Measurements from ENCODE around the gene PCDHGA9. TPM values are rescaled to one million over a fixed set of nuclear protein-coding genes. Genes with fewer than 3 reads are reported as not detected.
"Not testable (repeated sequence)": the region's sequence is repeated elsewhere in the genome, so short reads cannot be mapped to it uniquely, and the experiment has no call there.

The PCDHGA9 gene
- total RNA-seq, 1 experiment from 2014 or later: 0.89 TPM

GRCh38 chr5:141431286-141431685 lies 28.7 kb downstream of the PCDHGA9 start:
- Mint-ChIP-seq H3K4me3 (ENCODE audit: unreplicated experiment) (no peak overlapping the region), H3K4me1 (ENCODE audit: insufficient read depth, unreplicated experiment) (no peaks in the 10 kb centered on the region), H3K27me3 (ENCODE audit: insufficient read depth, unreplicated experiment) (no peaks in the 10 kb centered on the region), H3K36me3 (ENCODE audit: insufficient read depth, unreplicated experiment) (no peaks in the 10 kb centered on the region), H3K27ac (ENCODE audit: low read depth, unreplicated experiment) (no peak overlapping the region), H3K9me3 (ENCODE audit: unreplicated experiment) (peaks cover 52% of the 10 kb centered on the region)
- TF ChIP-seq CTCF (IDR thresholded peaks at IDR 0.05; ENCODE audit: unreplicated experiment): no peak
- ChIA-PET CTCF (interaction anchor here (0.5 to 1.4 kb wide), 5 partner anchors 8 to 208 kb away, joined by 3 to 4 read pairs (median 3); no protein-coding TSS in a partner anchor), POLR2A (no interaction called here)
- DNase-seq (ENCODE audit: unreplicated experiment): no peak
- no TSS peak for BruUV-seq (replicated peaks)
- intact Hi-C loops (cut with micrococcal nuclease): no loop called here

DNA sequence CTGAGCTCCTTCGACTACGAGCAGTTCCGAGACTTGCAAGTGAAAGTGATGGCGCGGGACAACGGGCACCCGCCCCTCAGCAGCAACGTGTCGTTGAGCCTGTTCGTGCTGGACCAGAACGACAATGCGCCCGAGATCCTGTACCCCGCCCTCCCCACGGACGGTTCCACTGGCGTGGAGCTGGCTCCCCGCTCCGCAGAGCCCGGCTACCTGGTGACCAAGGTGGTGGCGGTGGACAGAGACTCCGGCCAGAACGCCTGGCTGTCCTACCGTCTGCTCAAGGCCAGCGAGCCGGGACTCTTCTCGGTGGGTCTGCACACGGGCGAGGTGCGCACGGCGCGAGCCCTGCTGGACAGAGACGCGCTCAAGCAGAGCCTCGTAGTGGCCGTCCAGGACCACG lies 29.7 kb downstream of the PCDHGA9 start:
- H3K27ac Mint-ChIP-seq (ENCODE audit: low read depth, unreplicated experiment); H3K4me1 Mint-ChIP-seq (ENCODE audit: insufficient read depth, unreplicated experiment); H3K27me3 Mint-ChIP-seq (ENCODE audit: insufficient read depth, unreplicated experiment); H3K36me3 Mint-ChIP-seq (ENCODE audit: insufficient read depth, unreplicated experiment); intact Hi-C loops (cut with micrococcal nuclease); BruUV-seq (replicated peaks); H3K4me3 Mint-ChIP-seq (ENCODE audit: unreplicated experiment); DNase-seq (ENCODE audit: unreplicated experiment); POLR2A ChIA-PET: not testable (repeated sequence)
- H3K9me3 Mint-ChIP-seq (ENCODE audit: unreplicated experiment): peaks cover 42% of the 10 kb centered on the region
- CTCF ChIA-PET: interaction anchor here (0.7 kb wide), 2 partner anchors 19 to 48 kb away, joined by 3 read pairs; no protein-coding TSS in a partner anchor

DNA sequence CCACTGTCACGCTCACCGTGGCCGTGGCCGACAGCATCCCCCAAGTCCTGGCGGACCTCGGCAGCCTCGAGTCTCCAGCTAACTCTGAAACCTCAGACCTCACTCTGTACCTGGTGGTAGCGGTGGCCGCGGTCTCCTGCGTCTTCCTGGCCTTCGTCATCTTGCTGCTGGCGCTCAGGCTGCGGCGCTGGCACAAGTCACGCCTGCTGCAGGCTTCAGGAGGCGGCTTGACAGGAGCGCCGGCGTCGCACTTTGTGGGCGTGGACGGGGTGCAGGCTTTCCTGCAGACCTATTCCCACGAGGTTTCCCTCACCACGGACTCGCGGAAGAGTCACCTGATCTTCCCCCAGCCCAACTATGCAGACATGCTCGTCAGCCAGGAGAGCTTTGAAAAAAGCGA lies 30.1 kb downstream of the PCDHGA9 start:
- H3K36me3 Mint-ChIP-seq (ENCODE audit: insufficient read depth, unreplicated experiment); H3K4me1 Mint-ChIP-seq (ENCODE audit: insufficient read depth, unreplicated experiment); intact Hi-C loops (cut with micrococcal nuclease); POLR2A ChIA-PET; H3K4me3 Mint-ChIP-seq (ENCODE audit: unreplicated experiment); H3K27ac Mint-ChIP-seq (ENCODE audit: low read depth, unreplicated experiment); DNase-seq (ENCODE audit: unreplicated experiment); H3K27me3 Mint-ChIP-seq (ENCODE audit: insufficient read depth, unreplicated experiment); BruUV-seq (replicated peaks): not testable (repeated sequence)
- peaks cover 42% of the 10 kb centered on the region for H3K9me3 Mint-ChIP-seq (ENCODE audit: unreplicated experiment)
- CTCF ChIA-PET: interaction anchor here (0.7 kb wide), 1 partner anchor 19 kb away, joined by 3 read pairs; no protein-coding TSS in a partner anchor

- POLR2A ChIA-PET: no interaction called here
- no peak for DNase-seq (ENCODE audit: unreplicated experiment)
- TF ChIP-seq CTCF (IDR thresholded peaks at IDR 0.05; ENCODE audit: unreplicated experiment): no peak
- Mint-ChIP-seq H3K36me3 (ENCODE audit: insufficient read depth, unreplicated experiment) (no peaks in the 10 kb centered on the region), H3K27me3 (ENCODE audit: insufficient read depth, unreplicated experiment) (no peaks in the 10 kb centered on the region), H3K27ac (ENCODE audit: low read depth, unreplicated experiment) (no peak overlapping the region), H3K4me1 (ENCODE audit: insufficient read depth, unreplicated experiment) (no peaks in the 10 kb centered on the region), H3K9me3 (ENCODE audit: unreplicated experiment) (peaks cover 35% of the 10 kb centered on the region), H3K4me3 (ENCODE audit: unreplicated experiment) (no peak overlapping the region)
- CTCF ChIA-PET: interaction anchor here (0.5 kb wide), 1 partner anchor 133 kb away, joined by 8 read pairs; no protein-coding TSS in a partner anchor
- no TSS peak for BruUV-seq (replicated peaks)
- intact Hi-C loops (cut with micrococcal nuclease): no loop called here
Observed at GRCh38 chr5:141434006-141434405, 31.4 kb downstream of the PCDHGA9 start.

DNA sequence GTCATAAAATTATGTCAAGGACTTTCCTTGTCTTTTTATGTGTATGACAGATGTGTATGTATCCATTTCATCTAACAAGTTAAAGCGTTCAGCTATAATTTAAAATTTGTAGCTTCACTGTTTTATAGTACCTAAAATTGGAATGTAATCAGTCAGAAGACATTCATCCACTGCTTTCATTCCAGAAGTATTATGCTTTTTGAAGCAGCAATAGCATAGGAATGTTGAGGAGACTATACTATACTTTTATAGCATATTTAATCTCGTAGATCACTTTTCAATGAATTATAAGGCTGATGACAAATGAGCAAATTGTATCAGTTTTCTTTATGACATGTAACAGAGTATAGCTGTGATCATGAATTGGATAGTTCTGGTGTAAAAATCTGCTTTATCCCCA lies 34.6 kb downstream of the PCDHGA9 start:
- no peak overlapping the region for H3K27ac Mint-ChIP-seq (ENCODE audit: low read depth, unreplicated experiment)
- CTCF ChIA-PET: interaction anchor here (2.0 kb wide), 1 partner anchor 87 kb away, joined by 5 read pairs; no protein-coding TSS in a partner anchor
- no peaks in the 10 kb centered on the region for H3K4me1 Mint-ChIP-seq (ENCODE audit: insufficient read depth, unreplicated experiment)
- TF ChIP-seq CTCF (IDR thresholded peaks at IDR 0.05; ENCODE audit: unreplicated experiment): no peak
- peaks cover 4% of the 10 kb centered on the region for H3K36me3 Mint-ChIP-seq (ENCODE audit: insufficient read depth, unreplicated experiment)
- no peak overlapping the region for H3K4me3 Mint-ChIP-seq (ENCODE audit: unreplicated experiment)
- H3K27me3 Mint-ChIP-seq (ENCODE audit: insufficient read depth, unreplicated experiment): no peaks in the 10 kb centered on the region
- DNase-seq (ENCODE audit: unreplicated experiment): no peak
- intact Hi-C loops (cut with micrococcal nuclease): no loop called here
- BruUV-seq (replicated peaks): no TSS peak
- POLR2A ChIA-PET: no interaction called here
- H3K9me3 Mint-ChIP-seq (ENCODE audit: unreplicated experiment): peaks cover 27% of the 10 kb centered on the region
